ENCODE results near the gene TMOD2. TPM values are rescaled to one million over a fixed set of nuclear protein-coding genes. Genes with fewer than 3 reads are reported as not detected.

Gene TMOD2
- total RNA-seq, 1 experiment from 2014 or later: 5.7 TPM

DNA sequence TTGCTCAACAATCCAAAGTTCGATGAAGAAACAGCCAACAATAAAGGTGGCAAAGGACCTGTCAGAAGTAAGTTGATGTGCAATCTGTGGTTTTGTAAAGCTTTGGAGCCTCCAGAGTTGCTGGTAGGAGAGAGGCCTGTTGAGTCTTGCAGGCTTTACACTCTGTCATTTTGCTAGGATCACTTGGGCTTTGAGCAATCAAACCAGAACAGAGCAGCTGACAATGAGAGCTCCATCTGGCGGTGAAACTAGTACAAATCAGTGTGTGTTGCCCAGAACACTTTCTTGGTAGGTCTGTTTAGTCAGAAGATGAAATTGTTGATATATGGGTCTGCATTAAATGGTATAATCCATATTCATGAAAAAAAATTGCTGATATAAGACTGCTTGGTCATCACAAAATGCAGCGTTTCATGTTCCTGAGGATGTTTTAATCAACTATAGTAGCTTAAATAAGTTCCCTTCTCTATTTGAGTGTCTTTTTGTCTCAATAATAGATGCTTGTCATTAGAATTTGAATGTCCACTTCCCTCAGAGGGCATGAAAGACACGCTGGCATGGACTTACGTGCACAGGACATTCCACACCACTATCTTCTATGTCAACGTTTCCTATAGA lies 25.7 kb downstream of the TMOD2 start:
- Histone ChIP-seq H3K79me2 (ENCODE audit: insufficient read depth, low read length) (no peaks in the 10 kb centered on the region), H3K4me3 (replicated peaks in 1 of 2; ENCODE audit: low read depth in 1 of 2, low read length in 2 of 2) (no peak overlapping the region), H3K36me3 (ENCODE audit: control insufficient read depth in 1 of 2, insufficient read depth in 2 of 2, low read length in 2 of 2) (no peaks in the 10 kb centered on the region; a peak in 1 of 4 replicates), H2AFZ (ENCODE audit: low read depth, low read length, poor library complexity, severe bottlenecking) (no peak overlapping the region), H3K4me1 (ENCODE audit: control insufficient read depth in 1 of 2, insufficient read depth in 2 of 2, low read length in 2 of 2) (no peaks in the 10 kb centered on the region), H3K9ac (ENCODE audit: low read length) (no peak overlapping the region), H3K9me2 (ENCODE audit: insufficient read depth) (no peaks in the 10 kb centered on the region), H3K9me3 (ENCODE audit: control insufficient read depth in 1 of 2, insufficient read depth in 1 of 2, low read depth in 1 of 2, low read length in 2 of 2) (no peaks in the 10 kb centered on the region), H3K27ac (ENCODE audit: low read depth, low read length) (no peak overlapping the region), H3K27me3 (ENCODE audit: insufficient read depth, low read length) (no peaks in the 10 kb centered on the region), H3K4me2 (ENCODE audit: low read length) (no peak overlapping the region), H4K20me1 (ENCODE audit: insufficient read depth) (no peaks in the 10 kb centered on the region)
- ChIA-PET CTCF (interaction anchor here (0.9 to 7.9 kb wide), 34 partner anchors 8 to 614 kb away, joined by 3 to 296 read pairs (median 5); partner anchors contain the start of genes DMXL2 and LYSMD2), POLR2A (interaction anchor here (1.2 kb wide), 1 partner anchor 127 kb away, joined by 7 read pairs; no protein-coding TSS in a partner anchor), RAD21 (ENCODE audit: low non-redundant PET in 1 of 2, low total read pairs in 2 of 2, uncharacterized antibody in 2 of 2, unreplicated experiment in 2 of 2) (interaction anchor here (0.8 to 3.1 kb wide), 2 partner anchors 127 to 140 kb away, joined by 3 to 41 read pairs (median 40); no protein-coding TSS in a partner anchor)
- BruUV-seq (replicated peaks): no TSS peak
- intact Hi-C loops (cut with micrococcal nuclease): loop anchor here (1.0 to 10.0 kb wide), 3 partner anchors 127 to 242 kb away; no protein-coding TSS in a partner anchor
- peak; percentile 92 for ATAC-seq
- no peak for TF ChIP-seq EZH2phosphoT487 (IDR thresholded peaks at IDR 0.05; ENCODE audit: borderline replicate concordance)
- TF ChIP-seq CEBPB (IDR thresholded peaks at IDR 0.05; ENCODE audit: low read depth): no peak
- TF ChIP-seq, protein P1, sequence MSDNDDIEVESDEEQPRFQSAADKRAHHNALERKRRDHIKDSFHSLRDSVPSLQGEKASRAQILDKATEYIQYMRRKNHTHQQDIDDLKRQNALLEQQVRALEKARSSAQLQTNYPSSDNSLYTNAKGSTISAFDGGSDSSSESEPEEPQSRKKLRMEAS (IDR thresholded peaks at IDR 0.05): no peak
- peak; percentile 58 for TF ChIP-seq RAD21 (IDR thresholded peaks at IDR 0.05; ENCODE audit: low read depth)
- TF ChIP-seq FOSL1 (IDR thresholded peaks at IDR 0.05; ENCODE audit: low read depth): no peak
- no peak for TF ChIP-seq SIN3A (IDR thresholded peaks at IDR 0.05; ENCODE audit: low read depth)
- no peak for TF ChIP-seq POLR2A (IDR thresholded peaks at IDR 0.05; ENCODE audit: borderline replicate concordance, extremely low read depth, insufficient read depth, insufficient read length)
- TF ChIP-seq SRF (IDR thresholded peaks at IDR 0.05; ENCODE audit: low read depth): no peak
- TF ChIP-seq ZFX (IDR thresholded peaks at IDR 0.05): no peak
- no peak for TF ChIP-seq ELF1 (IDR thresholded peaks at IDR 0.05; ENCODE audit: borderline replicate concordance, low read depth)
- TF ChIP-seq POLR2AphosphoS5 (IDR thresholded peaks at IDR 0.05; ENCODE audit: low read depth, low read length): no peak
- peak; percentile 65 to 81 (median 80); a peak in 5 of 6 replicates for TF ChIP-seq CTCF (IDR thresholded peaks at IDR 0.05 in 2 of 3, conservative IDR thresholded peaks at IDR 0.05 in 1 of 3; ENCODE audit: borderline replicate concordance in 1 of 3, insufficient read depth in 1 of 3, low read depth in 2 of 3, low read length in 2 of 3)
- TF ChIP-seq REST (IDR thresholded peaks at IDR 0.05; ENCODE audit: low read depth): no peak
- TF ChIP-seq EZH2 (IDR thresholded peaks at IDR 0.05): no peak
- no peak for TF ChIP-seq SP1 (IDR thresholded peaks at IDR 0.05; ENCODE audit: low read depth)
- no peak for TF ChIP-seq JUND (IDR thresholded peaks at IDR 0.05)
- DNase-seq (ENCODE audit: low read depth, low spot score): peak; percentile 64
